SK-N-MC (cell line): Measurements from ENCODE around the gene GOLPH3.

ENCODE experiments used
- EZH2 ChIP-seq: fragments of 200-600 bp; sonication (generic); IDR thresholded peaks from one replicate; pipeline ENCODE4 v1.6.1; 2017; ENCODE audit warnings: antibody characterized with exemption
- POLR2AphosphoS5 ChIP-seq: IDR thresholded peaks from 2 replicates; pipeline ENCODE4 v1.6.1; 2012; ENCODE audit warnings: mild to moderate bottlenecking, low read depth, low read length, borderline replicate concordance

DNA sequence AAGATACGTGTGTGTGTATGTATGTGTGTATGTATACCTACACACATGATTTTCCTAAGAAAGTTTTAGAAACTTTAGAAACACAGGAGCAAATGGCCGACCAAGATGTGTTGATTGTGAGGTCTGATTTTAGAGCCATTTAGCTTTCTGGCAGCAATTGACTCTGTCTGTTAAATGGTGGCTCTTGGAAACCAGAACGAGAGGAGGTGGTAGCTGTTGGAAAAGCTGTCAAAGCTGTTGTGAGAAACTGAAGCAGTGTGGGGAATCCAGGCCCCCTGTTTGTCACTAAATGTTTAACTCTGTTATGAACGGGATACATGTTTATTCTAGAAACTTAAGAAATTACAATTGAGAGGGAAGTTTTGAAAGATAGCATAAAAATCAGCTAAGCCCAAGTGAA is 91.4 kb downstream of the GOLPH3 start:
- TF ChIP-seq EZH2 (no peak), POLR2AphosphoS5 (no peak)
